ENCODE data around the gene FGFR3.

GRCh38 chr4:1792158-1792831 lies 798 bp upstream of the FGFR3 start:
- TF ChIP-seq, protein P1, sequence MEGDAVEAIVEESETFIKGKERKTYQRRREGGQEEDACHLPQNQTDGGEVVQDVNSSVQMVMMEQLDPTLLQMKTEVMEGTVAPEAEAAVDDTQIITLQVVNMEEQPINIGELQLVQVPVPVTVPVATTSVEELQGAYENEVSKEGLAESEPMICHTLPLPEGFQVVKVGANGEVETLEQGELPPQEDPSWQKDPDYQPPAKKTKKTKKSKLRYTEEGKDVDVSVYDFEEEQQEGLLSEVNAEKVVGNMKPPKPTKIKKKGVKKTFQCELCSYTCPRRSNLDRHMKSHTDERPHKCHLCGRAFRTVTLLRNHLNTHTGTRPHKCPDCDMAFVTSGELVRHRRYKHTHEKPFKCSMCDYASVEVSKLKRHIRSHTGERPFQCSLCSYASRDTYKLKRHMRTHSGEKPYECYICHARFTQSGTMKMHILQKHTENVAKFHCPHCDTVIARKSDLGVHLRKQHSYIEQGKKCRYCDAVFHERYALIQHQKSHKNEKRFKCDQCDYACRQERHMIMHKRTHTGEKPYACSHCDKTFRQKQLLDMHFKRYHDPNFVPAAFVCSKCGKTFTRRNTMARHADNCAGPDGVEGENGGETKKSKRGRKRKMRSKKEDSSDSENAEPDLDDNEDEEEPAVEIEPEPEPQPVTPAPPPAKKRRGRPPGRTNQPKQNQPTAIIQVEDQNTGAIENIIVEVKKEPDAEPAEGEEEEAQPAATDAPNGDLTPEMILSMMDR (IDR thresholded peaks at IDR 0.05), result no peak
- TF ChIP-seq, protein P2, sequence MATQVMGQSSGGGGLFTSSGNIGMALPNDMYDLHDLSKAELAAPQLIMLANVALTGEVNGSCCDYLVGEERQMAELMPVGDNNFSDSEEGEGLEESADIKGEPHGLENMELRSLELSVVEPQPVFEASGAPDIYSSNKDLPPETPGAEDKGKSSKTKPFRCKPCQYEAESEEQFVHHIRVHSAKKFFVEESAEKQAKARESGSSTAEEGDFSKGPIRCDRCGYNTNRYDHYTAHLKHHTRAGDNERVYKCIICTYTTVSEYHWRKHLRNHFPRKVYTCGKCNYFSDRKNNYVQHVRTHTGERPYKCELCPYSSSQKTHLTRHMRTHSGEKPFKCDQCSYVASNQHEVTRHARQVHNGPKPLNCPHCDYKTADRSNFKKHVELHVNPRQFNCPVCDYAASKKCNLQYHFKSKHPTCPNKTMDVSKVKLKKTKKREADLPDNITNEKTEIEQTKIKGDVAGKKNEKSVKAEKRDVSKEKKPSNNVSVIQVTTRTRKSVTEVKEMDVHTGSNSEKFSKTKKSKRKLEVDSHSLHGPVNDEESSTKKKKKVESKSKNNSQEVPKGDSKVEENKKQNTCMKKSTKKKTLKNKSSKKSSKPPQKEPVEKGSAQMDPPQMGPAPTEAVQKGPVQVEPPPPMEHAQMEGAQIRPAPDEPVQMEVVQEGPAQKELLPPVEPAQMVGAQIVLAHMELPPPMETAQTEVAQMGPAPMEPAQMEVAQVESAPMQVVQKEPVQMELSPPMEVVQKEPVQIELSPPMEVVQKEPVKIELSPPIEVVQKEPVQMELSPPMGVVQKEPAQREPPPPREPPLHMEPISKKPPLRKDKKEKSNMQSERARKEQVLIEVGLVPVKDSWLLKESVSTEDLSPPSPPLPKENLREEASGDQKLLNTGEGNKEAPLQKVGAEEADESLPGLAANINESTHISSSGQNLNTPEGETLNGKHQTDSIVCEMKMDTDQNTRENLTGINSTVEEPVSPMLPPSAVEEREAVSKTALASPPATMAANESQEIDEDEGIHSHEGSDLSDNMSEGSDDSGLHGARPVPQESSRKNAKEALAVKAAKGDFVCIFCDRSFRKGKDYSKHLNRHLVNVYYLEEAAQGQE (IDR thresholded peaks at IDR 0.05; ENCODE audit: low read depth, low read length), result no peak
- no peak for TF ChIP-seq RAD21 (IDR thresholded peaks at IDR 0.05; ENCODE audit: low read length)
- no peak for TF ChIP-seq SMC3 (IDR thresholded peaks at IDR 0.05; ENCODE audit: low read depth, low read length)
- TF ChIP-seq EZH2phosphoT487 (IDR thresholded peaks at IDR 0.05; ENCODE audit: borderline replicate concordance, low read depth), result no peak

Measured in SK-N-SH (cell line).